ENCODE data around the gene TTLL1. TPM values are rescaled to one million over a fixed set of nuclear protein-coding genes. Genes with fewer than 3 reads are reported as not detected.

TTLL1 gene
- total RNA-seq, 1 donor from 2014 or later = 9.4 TPM

DNA sequence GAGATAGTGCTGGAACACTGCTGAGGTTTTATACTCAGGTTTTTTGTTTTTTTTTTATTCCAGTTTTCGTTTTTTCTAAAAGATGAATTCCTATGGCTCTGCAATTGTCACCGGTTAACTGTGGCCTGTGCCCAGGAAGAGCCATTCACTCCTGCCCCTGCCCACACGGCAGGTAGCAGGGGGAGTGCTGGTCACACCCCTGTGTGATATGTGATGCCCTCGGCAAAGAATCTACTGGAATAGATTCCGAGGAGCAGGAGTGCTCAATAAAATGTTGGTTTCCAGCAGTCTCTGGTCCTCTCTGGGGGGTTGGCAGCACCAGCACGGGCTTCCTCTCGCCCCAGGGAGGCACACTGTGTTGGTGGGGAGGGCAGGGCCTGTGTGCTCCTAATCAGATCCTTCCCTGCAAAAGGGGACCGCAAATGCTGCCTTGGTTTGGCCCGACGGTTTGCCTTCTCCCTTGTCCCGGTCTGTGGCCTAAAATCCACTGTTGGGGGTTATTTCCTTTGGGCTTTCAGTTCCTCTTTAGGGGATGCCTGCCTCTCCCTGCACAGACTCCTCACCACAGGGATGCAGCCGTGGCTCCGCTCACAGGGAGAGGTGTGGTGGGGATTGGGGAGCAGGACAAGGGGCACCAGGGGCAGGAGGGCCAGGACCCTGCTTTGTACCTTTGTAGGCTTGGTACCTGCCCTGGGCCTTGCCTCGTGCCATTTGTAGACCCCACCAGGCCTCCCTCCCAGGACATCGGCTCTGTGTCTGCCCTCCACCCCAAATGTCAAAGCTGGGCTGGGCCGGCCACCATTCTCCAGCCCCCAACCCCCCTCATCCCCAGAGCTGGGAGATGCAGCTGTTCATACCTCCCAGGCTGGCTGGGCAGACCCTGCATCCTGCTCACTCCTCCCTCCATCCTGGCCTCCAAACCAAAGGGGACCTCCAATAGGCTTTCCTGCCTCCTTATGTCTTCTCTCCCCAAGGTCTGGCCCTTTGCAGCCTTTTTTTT, 40.5 kb upstream of the TTLL1 start:
- H3K79me2 ChIP-seq (ENCODE audit: low read depth) = no peaks in the 10 kb centered on the region
- no peak overlapping the region for H3K27ac Mint-ChIP-seq
- TF ChIP-seq, protein P1, sequence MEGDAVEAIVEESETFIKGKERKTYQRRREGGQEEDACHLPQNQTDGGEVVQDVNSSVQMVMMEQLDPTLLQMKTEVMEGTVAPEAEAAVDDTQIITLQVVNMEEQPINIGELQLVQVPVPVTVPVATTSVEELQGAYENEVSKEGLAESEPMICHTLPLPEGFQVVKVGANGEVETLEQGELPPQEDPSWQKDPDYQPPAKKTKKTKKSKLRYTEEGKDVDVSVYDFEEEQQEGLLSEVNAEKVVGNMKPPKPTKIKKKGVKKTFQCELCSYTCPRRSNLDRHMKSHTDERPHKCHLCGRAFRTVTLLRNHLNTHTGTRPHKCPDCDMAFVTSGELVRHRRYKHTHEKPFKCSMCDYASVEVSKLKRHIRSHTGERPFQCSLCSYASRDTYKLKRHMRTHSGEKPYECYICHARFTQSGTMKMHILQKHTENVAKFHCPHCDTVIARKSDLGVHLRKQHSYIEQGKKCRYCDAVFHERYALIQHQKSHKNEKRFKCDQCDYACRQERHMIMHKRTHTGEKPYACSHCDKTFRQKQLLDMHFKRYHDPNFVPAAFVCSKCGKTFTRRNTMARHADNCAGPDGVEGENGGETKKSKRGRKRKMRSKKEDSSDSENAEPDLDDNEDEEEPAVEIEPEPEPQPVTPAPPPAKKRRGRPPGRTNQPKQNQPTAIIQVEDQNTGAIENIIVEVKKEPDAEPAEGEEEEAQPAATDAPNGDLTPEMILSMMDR (IDR thresholded peaks at IDR 0.05) = no peak
- TF ChIP-seq EZH2phosphoT487 (IDR thresholded peaks at IDR 0.05) (no peak), EZH2 (IDR thresholded peaks at IDR 0.05) (no peak)

GRCh38 chr22:43128928-43129424, 39.8 kb upstream of the TTLL1 start:
- Histone ChIP-seq H3F3A (ENCODE audit: low read depth) (no peaks in the 10 kb centered on the region), H4K20me1 (ENCODE audit: low read depth) (peaks cover 12% of the 10 kb centered on the region), H3K4me3 (no peak overlapping the region), H3K4me1 (peaks cover 17% of the 10 kb centered on the region), H3K27me3 (no peaks in the 10 kb centered on the region), H3K36me3 (no peaks in the 10 kb centered on the region), H3K79me2 (ENCODE audit: low read depth) (no peaks in the 10 kb centered on the region), H3K9me3 (ENCODE audit: low read depth) (no peaks in the 10 kb centered on the region), H2AFZ (replicated peaks) (no peak overlapping the region), H3K9ac (no peak overlapping the region), H3K4me2 (no peak overlapping the region), H3K27ac (no peak overlapping the region)
- TF ChIP-seq, protein P1 (IDR thresholded peaks at IDR 0.05) = no peak
- TF ChIP-seq EZH2phosphoT487 (IDR thresholded peaks at IDR 0.05) (no peak), EZH2 (IDR thresholded peaks at IDR 0.05) (no peak)
- H3K9me3 Mint-ChIP-seq = no peaks in the 10 kb centered on the region
- DNase-seq (ENCODE audit: low spot score) = no peak
- H3K27me3 Mint-ChIP-seq (ENCODE audit: insufficient read depth, low read depth) = peaks cover 7% of the 10 kb centered on the region
- peaks cover 4% of the 10 kb centered on the region for H3K36me3 Mint-ChIP-seq
- peaks cover 11% of the 10 kb centered on the region for H3K4me1 Mint-ChIP-seq
- no peak overlapping the region for H3K27ac Mint-ChIP-seq
- no peak overlapping the region for H3K4me3 Mint-ChIP-seq

More for the DNA sequence above, 40.5 kb upstream of the TTLL1 start:
- Histone ChIP-seq H3K27ac (no peak overlapping the region), H3K4me1 (peaks cover 17% of the 10 kb centered on the region), H3K9ac (peak overlapping the region; percentile 49), H3K27me3 (no peaks in the 10 kb centered on the region), H2AFZ (replicated peaks) (no peak overlapping the region), H3K4me3 (no peak overlapping the region), H3K36me3 (no peaks in the 10 kb centered on the region), H4K20me1 (ENCODE audit: low read depth) (peaks cover 12% of the 10 kb centered on the region), H3K9me3 (ENCODE audit: low read depth) (no peaks in the 10 kb centered on the region), H3F3A (ENCODE audit: low read depth) (no peaks in the 10 kb centered on the region), H3K4me2 (no peak overlapping the region)
- H3K4me3 Mint-ChIP-seq = no peak overlapping the region
- no peak for DNase-seq (ENCODE audit: low spot score)
- peaks cover 7% of the 10 kb centered on the region for H3K27me3 Mint-ChIP-seq (ENCODE audit: insufficient read depth, low read depth)
- peaks cover 7% of the 10 kb centered on the region for H3K36me3 Mint-ChIP-seq
- peaks cover 11% of the 10 kb centered on the region for H3K4me1 Mint-ChIP-seq
- no peaks in the 10 kb centered on the region for H3K9me3 Mint-ChIP-seq

DNA sequence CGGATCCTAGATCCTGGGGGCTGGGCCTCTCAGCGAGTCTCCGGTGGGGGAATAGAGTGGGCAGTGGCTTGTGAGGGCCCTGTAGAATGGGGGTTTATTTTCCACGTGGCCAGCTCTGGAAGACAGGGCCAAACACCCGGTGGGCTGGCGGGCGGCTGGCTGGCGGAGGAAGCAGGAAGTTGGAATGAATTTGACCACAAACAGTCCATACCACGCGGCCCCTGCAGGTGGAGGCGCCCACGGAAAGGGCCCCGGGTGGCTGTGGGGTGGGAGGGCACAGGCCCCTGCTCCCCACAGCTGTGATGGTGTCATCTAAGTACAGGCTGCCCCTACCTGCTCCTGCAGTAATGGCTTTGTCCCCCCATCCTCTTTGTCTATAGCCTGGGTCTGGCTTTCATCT, 38.9 kb upstream of the TTLL1 start:
- Histone ChIP-seq H3K79me2 (ENCODE audit: low read depth) (no peaks in the 10 kb centered on the region), H4K20me1 (ENCODE audit: low read depth) (peaks cover 12% of the 10 kb centered on the region), H3F3A (ENCODE audit: low read depth) (no peaks in the 10 kb centered on the region), H3K4me3 (no peak overlapping the region), H3K9me3 (ENCODE audit: low read depth) (no peaks in the 10 kb centered on the region), H3K27me3 (no peaks in the 10 kb centered on the region), H3K36me3 (no peaks in the 10 kb centered on the region), H3K27ac (no peak overlapping the region), H3K4me1 (peaks cover 17% of the 10 kb centered on the region), H3K4me2 (no peak overlapping the region), H3K9ac (no peak overlapping the region), H2AFZ (replicated peaks) (no peak overlapping the region)
- peaks cover 7% of the 10 kb centered on the region for H3K27me3 Mint-ChIP-seq (ENCODE audit: insufficient read depth, low read depth)
- H3K36me3 Mint-ChIP-seq = peaks cover under 1% of the 10 kb centered on the region
- TF ChIP-seq EZH2 (IDR thresholded peaks at IDR 0.05) (no peak), EZH2phosphoT487 (IDR thresholded peaks at IDR 0.05) (no peak)
- TF ChIP-seq, protein P1 (IDR thresholded peaks at IDR 0.05) = no peak
- no peaks in the 10 kb centered on the region for H3K9me3 Mint-ChIP-seq
- H3K4me1 Mint-ChIP-seq = peaks cover 11% of the 10 kb centered on the region
- no peak overlapping the region for H3K4me3 Mint-ChIP-seq
- H3K27ac Mint-ChIP-seq = no peak overlapping the region
- DNase-seq (ENCODE audit: low spot score) = no peak

Data from neural progenitor cell (in vitro differentiated cells).